Measurements from ENCODE around the gene POR.

DNA sequence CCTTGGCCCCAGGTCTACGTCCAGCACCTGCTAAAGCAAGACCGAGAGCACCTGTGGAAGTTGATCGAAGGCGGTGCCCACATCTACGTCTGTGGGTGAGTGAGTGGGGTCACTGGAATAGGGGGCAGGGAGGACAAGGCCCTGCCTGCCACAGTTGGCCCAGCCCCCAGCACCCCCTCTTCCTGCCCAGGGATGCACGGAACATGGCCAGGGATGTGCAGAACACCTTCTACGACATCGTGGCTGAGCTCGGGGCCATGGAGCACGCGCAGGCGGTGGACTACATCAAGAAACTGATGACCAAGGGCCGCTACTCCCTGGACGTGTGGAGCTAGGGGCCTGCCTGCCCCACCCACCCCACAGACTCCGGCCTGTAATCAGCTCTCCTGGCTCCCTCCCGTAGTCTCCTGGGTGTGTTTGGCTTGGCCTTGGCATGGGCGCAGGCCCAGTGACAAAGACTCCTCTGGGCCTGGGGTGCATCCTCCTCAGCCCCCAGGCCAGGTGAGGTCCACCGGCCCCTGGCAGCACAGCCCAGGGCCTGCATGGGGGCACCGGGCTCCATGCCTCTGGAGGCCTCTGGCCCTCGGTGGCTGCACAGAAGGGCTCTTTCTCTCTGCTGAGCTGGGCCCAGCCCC is 71.3 kb downstream of the POR start:
- TF ChIP-seq ARNTL (CRISPR knock-in tag; IDR thresholded peaks at IDR 0.05; ENCODE audit: borderline replicate concordance, low read depth) (no peak), POU6F1 (CRISPR knock-in tag; IDR thresholded peaks at IDR 0.05; ENCODE audit: borderline replicate concordance, low read depth) (no peak), RARB (CRISPR knock-in tag; IDR thresholded peaks at IDR 0.05) (no peak), ZNF70 (CRISPR knock-in tag; IDR thresholded peaks at IDR 0.05) (no peak)
